ENCODE data around the gene AIG1. TPM values are rescaled to one million over a fixed set of nuclear protein-coding genes. Genes with fewer than 3 reads are reported as not detected.

AIG1 gene
- total RNA-seq, 2 experiments from 2014 or later: 0.40 to 0.85 TPM

DNA sequence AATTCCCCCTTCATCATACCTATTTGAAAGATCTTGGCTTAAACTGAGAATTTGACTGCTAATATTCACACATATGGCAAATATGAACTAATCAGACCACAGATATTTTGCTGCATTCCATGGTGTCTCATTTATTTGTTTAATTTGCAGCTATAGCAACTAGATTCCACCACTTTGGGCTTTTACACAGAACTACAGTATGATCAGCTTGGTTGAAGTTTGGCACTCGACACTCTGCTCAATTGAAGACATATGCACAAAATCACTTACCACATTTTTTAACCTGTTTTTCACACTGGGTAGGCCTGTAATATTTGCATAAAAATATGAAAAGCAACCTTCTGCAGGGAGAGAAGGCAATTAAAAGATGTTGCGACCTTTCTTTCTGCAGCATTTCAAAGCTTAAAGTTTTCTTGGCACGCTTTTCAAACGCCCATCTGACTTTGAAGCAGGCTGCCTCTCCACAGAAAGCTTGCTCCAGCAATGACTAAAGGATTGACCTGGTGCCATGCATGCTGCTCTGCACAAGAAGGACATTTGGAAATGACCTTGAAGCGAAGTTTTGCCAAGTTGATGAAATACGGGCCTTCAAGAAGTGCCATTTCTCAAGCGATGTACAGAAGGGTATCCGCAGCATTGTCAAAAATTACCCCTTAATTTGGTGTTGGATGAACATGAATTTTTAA lies 126.7 kb downstream of the AIG1 start:
- ChIA-PET POLR2A (interaction anchor here (1.4 kb wide), 1 partner anchor 18 kb away, joined by 3 read pairs; no protein-coding TSS in a partner anchor), CTCF (ENCODE audit: unreplicated experiment) (interaction anchor here (0.6 kb wide), 1 partner anchor 625 kb away, joined by 3 read pairs; no protein-coding TSS in a partner anchor)
- DNase-seq (ENCODE audit: low spot score): no peak
- no peak overlapping the region for H3K4me2 ChIP-seq (ENCODE audit: low read length)
- H3K36me3 ChIP-seq (ENCODE audit: insufficient read depth, low read length): no peaks in the 10 kb centered on the region
- H3K79me2 ChIP-seq (ENCODE audit: insufficient read depth, low read depth, low read length): no peaks in the 10 kb centered on the region
- no peaks in the 10 kb centered on the region for H4K20me1 ChIP-seq (ENCODE audit: insufficient read depth, low read length)
- TF ChIP-seq, protein P1, sequence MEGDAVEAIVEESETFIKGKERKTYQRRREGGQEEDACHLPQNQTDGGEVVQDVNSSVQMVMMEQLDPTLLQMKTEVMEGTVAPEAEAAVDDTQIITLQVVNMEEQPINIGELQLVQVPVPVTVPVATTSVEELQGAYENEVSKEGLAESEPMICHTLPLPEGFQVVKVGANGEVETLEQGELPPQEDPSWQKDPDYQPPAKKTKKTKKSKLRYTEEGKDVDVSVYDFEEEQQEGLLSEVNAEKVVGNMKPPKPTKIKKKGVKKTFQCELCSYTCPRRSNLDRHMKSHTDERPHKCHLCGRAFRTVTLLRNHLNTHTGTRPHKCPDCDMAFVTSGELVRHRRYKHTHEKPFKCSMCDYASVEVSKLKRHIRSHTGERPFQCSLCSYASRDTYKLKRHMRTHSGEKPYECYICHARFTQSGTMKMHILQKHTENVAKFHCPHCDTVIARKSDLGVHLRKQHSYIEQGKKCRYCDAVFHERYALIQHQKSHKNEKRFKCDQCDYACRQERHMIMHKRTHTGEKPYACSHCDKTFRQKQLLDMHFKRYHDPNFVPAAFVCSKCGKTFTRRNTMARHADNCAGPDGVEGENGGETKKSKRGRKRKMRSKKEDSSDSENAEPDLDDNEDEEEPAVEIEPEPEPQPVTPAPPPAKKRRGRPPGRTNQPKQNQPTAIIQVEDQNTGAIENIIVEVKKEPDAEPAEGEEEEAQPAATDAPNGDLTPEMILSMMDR (conservative IDR thresholded peaks at IDR 0.05; ENCODE audit: low read length): no peak
- no peak for TF ChIP-seq EZH2phosphoT487 (IDR thresholded peaks at IDR 0.05; ENCODE audit: borderline replicate concordance, low read depth, low read length)
- intact Hi-C loops (cut with micrococcal nuclease; ENCODE audit: unreplicated experiment): no loop called here
- no peak overlapping the region for H3K4me3 ChIP-seq (ENCODE audit: low read depth, low read length, poor library complexity, severe bottlenecking)
- H3K27ac ChIP-seq (ENCODE audit: low read depth, low read length, poor library complexity, severe bottlenecking): no peak overlapping the region
- BruUV-seq (replicated peaks): no TSS peak
- H2AFZ ChIP-seq (ENCODE audit: low read length): no peak overlapping the region
- no peaks in the 10 kb centered on the region for H3K9me2 ChIP-seq (ENCODE audit: insufficient read depth, low read length)
- no peaks in the 10 kb centered on the region for H3K9me3 ChIP-seq (ENCODE audit: low read length)
- no peaks in the 10 kb centered on the region for H3K4me1 ChIP-seq (ENCODE audit: insufficient read depth, low read length, poor library complexity, severe bottlenecking)

DNA sequence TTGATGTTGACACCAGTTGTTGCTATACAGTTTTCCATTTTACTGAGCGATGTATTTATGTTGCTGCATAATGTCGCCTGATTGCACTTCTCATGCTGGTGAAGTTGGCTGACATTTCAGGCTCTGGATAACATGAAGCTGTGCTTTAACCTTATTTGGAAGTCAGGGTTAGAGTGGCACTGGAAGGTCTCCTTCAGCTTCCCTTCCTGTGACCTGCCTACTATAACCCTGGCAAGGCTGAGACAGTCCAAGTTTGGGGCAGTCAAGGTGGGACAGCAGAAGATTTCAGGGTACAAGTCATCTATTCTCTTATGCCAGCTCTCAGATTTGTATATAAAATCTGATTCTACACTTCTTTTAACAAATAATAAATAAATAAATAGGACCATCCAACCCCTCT lies 127.6 kb downstream of the AIG1 start:
- no peaks in the 10 kb centered on the region for H3K36me3 ChIP-seq (ENCODE audit: insufficient read depth, low read length)
- H2AFZ ChIP-seq (ENCODE audit: low read length): no peak overlapping the region
- H3K79me2 ChIP-seq (ENCODE audit: insufficient read depth, low read depth, low read length): no peaks in the 10 kb centered on the region
- H3K9me3 ChIP-seq (ENCODE audit: low read length): no peaks in the 10 kb centered on the region
- BruUV-seq (replicated peaks): no TSS peak
- intact Hi-C loops (cut with micrococcal nuclease; ENCODE audit: unreplicated experiment): no loop called here
- no peak for DNase-seq (ENCODE audit: low spot score)
- no peak for TF ChIP-seq EZH2phosphoT487 (IDR thresholded peaks at IDR 0.05; ENCODE audit: borderline replicate concordance, low read depth, low read length)
- TF ChIP-seq, protein P1 (conservative IDR thresholded peaks at IDR 0.05; ENCODE audit: low read length): no peak
- no peaks in the 10 kb centered on the region for H3K9me2 ChIP-seq (ENCODE audit: insufficient read depth, low read length)
- H3K27ac ChIP-seq (ENCODE audit: low read depth, low read length, poor library complexity, severe bottlenecking): no peak overlapping the region
- no peaks in the 10 kb centered on the region for H3K4me1 ChIP-seq (ENCODE audit: insufficient read depth, low read length, poor library complexity, severe bottlenecking)
- H3K4me2 ChIP-seq (ENCODE audit: low read length): no peak overlapping the region
- CTCF ChIA-PET (ENCODE audit: unreplicated experiment): no interaction called here
- no peaks in the 10 kb centered on the region for H4K20me1 ChIP-seq (ENCODE audit: insufficient read depth, low read length)
- POLR2A ChIA-PET: no interaction called here
- no peak overlapping the region for H3K4me3 ChIP-seq (ENCODE audit: low read depth, low read length, poor library complexity, severe bottlenecking)

DNA sequence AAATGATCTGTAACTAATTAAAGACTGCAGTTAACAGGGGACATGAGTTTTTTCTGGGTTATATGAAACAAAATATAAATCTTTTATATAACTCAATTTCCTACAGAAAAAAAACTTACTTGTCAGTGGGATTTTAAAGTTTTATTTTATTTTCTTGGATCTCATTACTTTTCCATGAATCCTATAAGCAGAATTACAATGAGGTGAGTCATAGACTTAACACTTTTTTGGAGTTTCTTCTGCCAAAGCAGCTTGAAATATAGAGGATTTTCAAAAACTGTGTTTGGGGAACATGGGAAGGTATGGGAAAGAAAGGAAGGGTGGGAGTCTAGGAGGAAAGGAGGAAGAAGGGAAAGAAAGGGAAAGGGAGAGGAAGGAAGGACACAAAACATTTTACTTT lies 130.7 kb downstream of the AIG1 start:
- DNase-seq (ENCODE audit: low spot score): no peak
- CTCF ChIA-PET (ENCODE audit: unreplicated experiment): no interaction called here
- Histone ChIP-seq H3K9me3 (ENCODE audit: low read length) (no peaks in the 10 kb centered on the region), H3K79me2 (ENCODE audit: insufficient read depth, low read depth, low read length) (no peaks in the 10 kb centered on the region), H3K9me2 (ENCODE audit: insufficient read depth, low read length) (no peaks in the 10 kb centered on the region), H3K4me3 (ENCODE audit: low read depth, low read length, poor library complexity, severe bottlenecking) (no peak overlapping the region), H3K4me2 (ENCODE audit: low read length) (no peak overlapping the region), H3K36me3 (ENCODE audit: insufficient read depth, low read length) (no peaks in the 10 kb centered on the region), H2AFZ (ENCODE audit: low read length) (no peak overlapping the region), H3K4me1 (ENCODE audit: insufficient read depth, low read length, poor library complexity, severe bottlenecking) (no peaks in the 10 kb centered on the region), H3K27ac (ENCODE audit: low read depth, low read length, poor library complexity, severe bottlenecking) (no peak overlapping the region), H4K20me1 (ENCODE audit: insufficient read depth, low read length) (no peaks in the 10 kb centered on the region)
- intact Hi-C loops (cut with micrococcal nuclease; ENCODE audit: unreplicated experiment): no loop called here
- POLR2A ChIA-PET: interaction anchor here (0.7 kb wide), 1 partner anchor 131 kb away, joined by 3 read pairs; no protein-coding TSS in a partner anchor
- no TSS peak for BruUV-seq (replicated peaks)
- no peak for TF ChIP-seq EZH2phosphoT487 (IDR thresholded peaks at IDR 0.05; ENCODE audit: borderline replicate concordance, low read depth, low read length)
- TF ChIP-seq, protein P1 (conservative IDR thresholded peaks at IDR 0.05; ENCODE audit: low read length): no peak
